ENCODE data around the gene JPH4. TPM values are rescaled to one million over a fixed set of nuclear protein-coding genes. Genes with fewer than 3 reads are reported as not detected.

The JPH4 gene
- total and polyA plus RNA-seq, 5 donors from 2014 or later, result 0.14 TPM; not detected in 4

GRCh38 chr14:23605931-23606585 lies 27.5 kb upstream of the JPH4 start:
- no peak overlapping the region for H3K27ac Mint-ChIP-seq
- H3K27me3 Mint-ChIP-seq, result no peaks in the 10 kb centered on the region
- Histone ChIP-seq H3K36me3 (ENCODE audit: control insufficient read depth, insufficient read depth, low read length) (no peaks in the 10 kb centered on the region), H3K9me3 (ENCODE audit: control insufficient read depth in 2 of 2, low read length in 2 of 2) (no peaks in the 10 kb centered on the region), H3K4me1 (ENCODE audit: control insufficient read depth, insufficient read depth, low read length, poor library complexity, severe bottlenecking) (peaks cover 16% of the 10 kb centered on the region), H3K4me3 (ENCODE audit: low read depth, low read length) (no peak overlapping the region), H3K27me3 (ENCODE audit: control insufficient read depth, insufficient read depth, low read length) (no peaks in the 10 kb centered on the region), H3K27ac (ENCODE audit: insufficient read depth, low read length, poor library complexity, severe bottlenecking) (no peak overlapping the region)
- peak overlapping the region in 1 of 4 donors; percentile 5 for H3K4me3 Mint-ChIP-seq
- H3K4me1 Mint-ChIP-seq, result peaks cover 15 to 28% (median 23%) of the 10 kb centered on the region in 4 donors
- peak in 1 of 3 donors; percentile 7 for DNase-seq
- H3K36me3 Mint-ChIP-seq, result no peaks in the 10 kb centered on the region
- H3K9me3 Mint-ChIP-seq, result peaks cover 0 to 11% (median 0%) of the 10 kb centered on the region in 7 donors
- no peak for ATAC-seq (ENCODE audit: low read depth in 2 of 2)

- H3K9me3 Mint-ChIP-seq, result peaks cover 0 to 6% (median 2%) of the 10 kb centered on the region in 7 donors
- ATAC-seq (ENCODE audit: low read depth in 2 of 2), result no peak
- H3K4me1 Mint-ChIP-seq, result peaks cover 6 to 15% (median 13%) of the 10 kb centered on the region in 4 donors
- H3K27ac Mint-ChIP-seq, result no peak overlapping the region
- H3K27ac ChIP-seq (ENCODE audit: insufficient read depth, low read length, poor library complexity, severe bottlenecking), result no peak overlapping the region
- no peak overlapping the region for H3K4me3 Mint-ChIP-seq
- H3K9me3 ChIP-seq (ENCODE audit: control insufficient read depth in 2 of 2, low read length in 2 of 2), result no peaks in the 10 kb centered on the region
- DNase-seq, result no peak
- H3K4me1 ChIP-seq (ENCODE audit: control insufficient read depth, insufficient read depth, low read length, poor library complexity, severe bottlenecking), result peaks cover 3% of the 10 kb centered on the region
- no peaks in the 10 kb centered on the region for H3K27me3 ChIP-seq (ENCODE audit: control insufficient read depth, insufficient read depth, low read length)
- H3K36me3 ChIP-seq (ENCODE audit: control insufficient read depth, insufficient read depth, low read length), result no peaks in the 10 kb centered on the region
- H3K4me3 ChIP-seq (ENCODE audit: low read depth, low read length), result no peak overlapping the region
- H3K36me3 Mint-ChIP-seq, result no peaks in the 10 kb centered on the region
- peaks cover 2% of the 10 kb centered on the region for H3K27me3 Mint-ChIP-seq
Observed at GRCh38 chr14:23604675-23605170, 26.1 kb upstream of the JPH4 start.

- Histone ChIP-seq H3K4me1 (ENCODE audit: control insufficient read depth, insufficient read depth, low read length, poor library complexity, severe bottlenecking) (no peaks in the 10 kb centered on the region), H3K27me3 (ENCODE audit: control insufficient read depth, insufficient read depth, low read length) (no peaks in the 10 kb centered on the region), H3K36me3 (ENCODE audit: control insufficient read depth, insufficient read depth, low read length) (no peaks in the 10 kb centered on the region), H3K4me3 (ENCODE audit: low read depth, low read length) (no peak overlapping the region), H3K27ac (ENCODE audit: insufficient read depth, low read length, poor library complexity, severe bottlenecking) (no peak overlapping the region), H3K9me3 (ENCODE audit: control insufficient read depth in 2 of 2, low read length in 2 of 2) (peaks cover 0 to 3% of the 10 kb centered on the region in 2 experiments)
- H3K4me3 Mint-ChIP-seq, result no peak overlapping the region
- H3K27ac Mint-ChIP-seq, result no peak overlapping the region
- ATAC-seq (ENCODE audit: low read depth in 2 of 2), result no peak
- H3K36me3 Mint-ChIP-seq, result no peaks in the 10 kb centered on the region
- peaks cover 8% of the 10 kb centered on the region for H3K27me3 Mint-ChIP-seq
- peaks cover 4 to 14% (median 8%) of the 10 kb centered on the region in 4 donors for H3K4me1 Mint-ChIP-seq
- DNase-seq, result no peak
- H3K9me3 Mint-ChIP-seq, result peaks cover 0 to 10% (median 2%) of the 10 kb centered on the region in 7 donors
Observed at GRCh38 chr14:23604148-23604547, 25.6 kb upstream of the JPH4 start.

- Histone ChIP-seq H3K36me3 (ENCODE audit: control insufficient read depth, insufficient read depth, low read length) (no peaks in the 10 kb centered on the region), H3K27me3 (ENCODE audit: control insufficient read depth, insufficient read depth, low read length) (no peaks in the 10 kb centered on the region), H3K4me1 (ENCODE audit: control insufficient read depth, insufficient read depth, low read length, poor library complexity, severe bottlenecking) (no peaks in the 10 kb centered on the region), H3K9me3 (ENCODE audit: control insufficient read depth in 2 of 2, low read length in 2 of 2) (peaks cover 0 to 3% of the 10 kb centered on the region in 2 experiments), H3K27ac (ENCODE audit: insufficient read depth, low read length, poor library complexity, severe bottlenecking) (no peak overlapping the region), H3K4me3 (ENCODE audit: low read depth, low read length) (no peak overlapping the region)
- DNase-seq (no peak), ATAC-seq (ENCODE audit: low read depth in 2 of 2) (no peak)
- Mint-ChIP-seq H3K4me3 (no peak overlapping the region), H3K4me1 (peaks cover 0 to 8% (median 3%) of the 10 kb centered on the region in 4 donors), H3K9me3 (peaks cover 0 to 6% (median 0%) of the 10 kb centered on the region in 7 donors), H3K27me3 (peaks cover 11% of the 10 kb centered on the region), H3K27ac (peak overlapping the region in 1 of 3 donors; percentile 49), H3K36me3 (no peaks in the 10 kb centered on the region)
Observed at GRCh38 chr14:23603103-23603502, 24.5 kb upstream of the JPH4 start.

- Mint-ChIP-seq H3K27me3 (peaks cover 11% of the 10 kb centered on the region), H3K9me3 (peaks cover 0 to 6% (median 0%) of the 10 kb centered on the region in 7 donors), H3K4me3 (no peak overlapping the region), H3K27ac (no peak overlapping the region), H3K36me3 (no peaks in the 10 kb centered on the region), H3K4me1 (peaks cover 0 to 7% (median 3%) of the 10 kb centered on the region in 4 donors)
- Histone ChIP-seq H3K27me3 (ENCODE audit: control insufficient read depth, insufficient read depth, low read length) (no peaks in the 10 kb centered on the region), H3K27ac (ENCODE audit: insufficient read depth, low read length, poor library complexity, severe bottlenecking) (no peak overlapping the region), H3K4me1 (ENCODE audit: control insufficient read depth, insufficient read depth, low read length, poor library complexity, severe bottlenecking) (no peaks in the 10 kb centered on the region), H3K9me3 (ENCODE audit: control insufficient read depth in 2 of 2, low read length in 2 of 2) (peaks cover 0 to 3% of the 10 kb centered on the region in 2 experiments), H3K36me3 (ENCODE audit: control insufficient read depth, insufficient read depth, low read length) (no peaks in the 10 kb centered on the region), H3K4me3 (ENCODE audit: low read depth, low read length) (no peak overlapping the region)
- ATAC-seq (ENCODE audit: low read depth in 2 of 2) (no peak), DNase-seq (no peak)
Observed at GRCh38 chr14:23602181-23603095, 23.8 kb upstream of the JPH4 start.

- Histone ChIP-seq H3K9me3 (ENCODE audit: control insufficient read depth in 2 of 2, low read length in 2 of 2) (peaks cover 0 to 3% of the 10 kb centered on the region in 2 experiments), H3K27ac (ENCODE audit: insufficient read depth, low read length, poor library complexity, severe bottlenecking) (no peak overlapping the region), H3K27me3 (ENCODE audit: control insufficient read depth, insufficient read depth, low read length) (no peaks in the 10 kb centered on the region), H3K4me1 (ENCODE audit: control insufficient read depth, insufficient read depth, low read length, poor library complexity, severe bottlenecking) (no peaks in the 10 kb centered on the region), H3K4me3 (ENCODE audit: low read depth, low read length) (no peak overlapping the region), H3K36me3 (ENCODE audit: control insufficient read depth, insufficient read depth, low read length) (no peaks in the 10 kb centered on the region)
- Mint-ChIP-seq H3K27ac (no peak overlapping the region), H3K36me3 (no peaks in the 10 kb centered on the region), H3K4me1 (peaks cover 0 to 4% (median 3%) of the 10 kb centered on the region in 4 donors), H3K9me3 (peaks cover 0 to 6% (median 0%) of the 10 kb centered on the region in 7 donors), H3K4me3 (no peak overlapping the region), H3K27me3 (peaks cover 15% of the 10 kb centered on the region)
- no peak for DNase-seq
- no peak for ATAC-seq (ENCODE audit: low read depth in 2 of 2)
Observed at GRCh38 chr14:23601845-23602180, 23.2 kb upstream of the JPH4 start.

GRCh38 chr14:23601424-23601823 lies 22.8 kb upstream of the JPH4 start:
- DNase-seq, result no peak
- Histone ChIP-seq H3K4me1 (ENCODE audit: control insufficient read depth, insufficient read depth, low read length, poor library complexity, severe bottlenecking) (no peaks in the 10 kb centered on the region), H3K9me3 (ENCODE audit: control insufficient read depth in 2 of 2, low read length in 2 of 2) (peaks cover 0 to 3% of the 10 kb centered on the region in 2 experiments), H3K4me3 (ENCODE audit: low read depth, low read length) (no peak overlapping the region), H3K27me3 (ENCODE audit: control insufficient read depth, insufficient read depth, low read length) (no peaks in the 10 kb centered on the region), H3K36me3 (ENCODE audit: control insufficient read depth, insufficient read depth, low read length) (no peaks in the 10 kb centered on the region), H3K27ac (ENCODE audit: insufficient read depth, low read length, poor library complexity, severe bottlenecking) (no peak overlapping the region)
- Mint-ChIP-seq H3K9me3 (peaks cover 0 to 6% (median 0%) of the 10 kb centered on the region in 7 donors), H3K27ac (no peak overlapping the region), H3K27me3 (peaks cover 15% of the 10 kb centered on the region), H3K36me3 (no peaks in the 10 kb centered on the region), H3K4me1 (peaks cover 0 to 3% (median 2%) of the 10 kb centered on the region in 4 donors), H3K4me3 (no peak overlapping the region)
- ATAC-seq (ENCODE audit: low read depth in 2 of 2), result no peak
